Suprapubic skin (tissue), 4 donors: ENCODE measurements around the gene PTGES. TPM values are rescaled to one million over a fixed set of nuclear protein-coding genes. Genes with fewer than 3 reads are reported as not detected.

ENCODE experiments used
- DNase-seq, 2 donors: peaks; one replicate each; pipeline ENCODE4 v3.0.0-alpha.2; 2019; ENCODE audit warnings: low spot score in 2 of 2
- H3K27ac ChIP-seq: fragments of 200-600 bp; sonication (generic); one replicate; pipeline ENCODE4 v1.5.1; 2019
- H3K27me3 ChIP-seq: fragments of 200-600 bp; sonication (generic); one replicate; pipeline ENCODE4 v1.5.1; 2019
- H3K36me3 ChIP-seq: fragments of 200-600 bp; sonication (generic); one replicate; pipeline ENCODE4 v1.5.1; 2019
- H3K4me1 ChIP-seq: fragments of 200-600 bp; sonication (generic); one replicate; pipeline ENCODE4 v1.5.1; 2019
- H3K4me3 ChIP-seq: fragments of 200-600 bp; sonication (generic); one replicate; pipeline ENCODE4 v1.5.1; 2019; ENCODE audit warnings: mild to moderate bottlenecking
- H3K9me3 ChIP-seq: fragments of 200-600 bp; sonication (generic); one replicate; pipeline ENCODE4 v1.5.1; 2019
- EP300 ChIP-seq: sonication (generic); formaldehyde crosslinking; IDR thresholded peaks from one replicate; pipeline ENCODE4 v1.6.1; 2017; ENCODE audit warnings: antibody characterized with exemption
- POLR2A ChIP-seq, 2 donors: fragments of 450-650 bp; IDR thresholded peaks; one replicate each; pipeline ENCODE4 v1.6.1; 2017; ENCODE audit warnings: antibody characterized with exemption in 2 of 2, mild to moderate bottlenecking in 2 of 2, moderate library complexity in 2 of 2
- POLR2AphosphoS5 ChIP-seq, 3 donors: sonication (generic); formaldehyde crosslinking; IDR thresholded peaks; one replicate each; pipeline ENCODE4 v1.6.1; 2017; ENCODE audit warnings: antibody characterized with exemption in 3 of 3
- WGBS: methylation state at CpG from one replicate; pipeline ENCODE4 v1.1.5; 2018; 5-methylcytosine and 5-hydroxymethylcytosine counted together
- total RNA-seq, 4 donors: library from RNA; depleted of rRNA; stranded (reverse); fragments of >200 nt; gene quantifications; one replicate each; pipeline ENCODE4 v1.1.0, GENCODE V29; 2016
- TF ChIP-seq, protein P1 (sequence below), 2 donors: fragments of 200-600 bp in 1 of 2; fragments of 450-650 bp in 1 of 2; sonication (generic) in 1 of 2; IDR thresholded peaks; one replicate each; pipeline ENCODE4 v1.5.1; 2016 to 2019; ENCODE audit warnings: antibody characterized with exemption in 2 of 2, mild to moderate bottlenecking in 1 of 2, moderate library complexity in 1 of 2

The PTGES gene
- total RNA-seq, 4 donors from 2014 or later: 21.8 to 38.8 (median 24.0) TPM

DNA sequence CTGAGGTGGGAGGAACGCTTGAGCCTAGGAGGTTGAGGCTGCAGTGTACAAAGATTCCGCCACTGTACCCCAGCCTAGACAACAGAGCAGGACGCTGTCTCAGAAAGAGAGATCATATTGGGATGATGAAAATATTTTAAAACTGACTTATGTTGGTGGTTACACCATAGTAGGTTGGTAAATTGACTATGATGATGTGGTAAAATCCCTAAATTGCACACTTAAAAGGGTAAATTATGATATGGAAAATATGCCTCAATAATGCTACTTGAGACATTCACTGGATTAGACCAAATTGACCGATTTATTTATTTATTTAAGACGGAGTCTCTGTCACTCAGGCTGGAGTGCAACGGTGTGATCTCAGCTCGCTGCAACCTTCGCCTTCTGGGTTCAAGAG lies 28.3 kb upstream of the PTGES start:
- no peaks in the 10 kb centered on the region for H3K9me3 ChIP-seq
- WGBS: 86% methylated on average over 8 of the region's 8 CpGs

GRCh38 chr9:129779560-129780190 lies 26.8 kb upstream of the PTGES start:
- peaks cover 25% of the 10 kb centered on the region for H3K4me1 ChIP-seq
- no peak overlapping the region for H3K4me3 ChIP-seq
- no peaks in the 10 kb centered on the region for H3K36me3 ChIP-seq
- no peak overlapping the region for H3K27ac ChIP-seq
- WGBS: 93% methylated on average over 7 of the region's 7 CpGs
- H3K9me3 ChIP-seq: no peaks in the 10 kb centered on the region
- no peak for TF ChIP-seq POLR2AphosphoS5 (IDR thresholded peaks at IDR 0.05)
- no peak for TF ChIP-seq EP300
- no peak for TF ChIP-seq POLR2A (IDR thresholded peaks at IDR 0.05)
- TF ChIP-seq, protein P1, sequence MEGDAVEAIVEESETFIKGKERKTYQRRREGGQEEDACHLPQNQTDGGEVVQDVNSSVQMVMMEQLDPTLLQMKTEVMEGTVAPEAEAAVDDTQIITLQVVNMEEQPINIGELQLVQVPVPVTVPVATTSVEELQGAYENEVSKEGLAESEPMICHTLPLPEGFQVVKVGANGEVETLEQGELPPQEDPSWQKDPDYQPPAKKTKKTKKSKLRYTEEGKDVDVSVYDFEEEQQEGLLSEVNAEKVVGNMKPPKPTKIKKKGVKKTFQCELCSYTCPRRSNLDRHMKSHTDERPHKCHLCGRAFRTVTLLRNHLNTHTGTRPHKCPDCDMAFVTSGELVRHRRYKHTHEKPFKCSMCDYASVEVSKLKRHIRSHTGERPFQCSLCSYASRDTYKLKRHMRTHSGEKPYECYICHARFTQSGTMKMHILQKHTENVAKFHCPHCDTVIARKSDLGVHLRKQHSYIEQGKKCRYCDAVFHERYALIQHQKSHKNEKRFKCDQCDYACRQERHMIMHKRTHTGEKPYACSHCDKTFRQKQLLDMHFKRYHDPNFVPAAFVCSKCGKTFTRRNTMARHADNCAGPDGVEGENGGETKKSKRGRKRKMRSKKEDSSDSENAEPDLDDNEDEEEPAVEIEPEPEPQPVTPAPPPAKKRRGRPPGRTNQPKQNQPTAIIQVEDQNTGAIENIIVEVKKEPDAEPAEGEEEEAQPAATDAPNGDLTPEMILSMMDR (IDR thresholded peaks at IDR 0.05): no peak
- no peak for DNase-seq
- H3K27me3 ChIP-seq: no peaks in the 10 kb centered on the region

More for the DNA sequence above, 28.3 kb upstream of the PTGES start:
- no peak for DNase-seq
- no peak overlapping the region for H3K27ac ChIP-seq
- H3K27me3 ChIP-seq: no peaks in the 10 kb centered on the region
- TF ChIP-seq POLR2AphosphoS5 (IDR thresholded peaks at IDR 0.05): no peak
- no peak for TF ChIP-seq EP300
- TF ChIP-seq, protein P1 (IDR thresholded peaks at IDR 0.05): no peak
- no peak for TF ChIP-seq POLR2A (IDR thresholded peaks at IDR 0.05)
- peaks cover 19% of the 10 kb centered on the region for H3K4me1 ChIP-seq
- no peak overlapping the region for H3K4me3 ChIP-seq
- H3K36me3 ChIP-seq: no peaks in the 10 kb centered on the region

- H3K27ac ChIP-seq: no peak overlapping the region
- H3K4me3 ChIP-seq: no peak overlapping the region
- TF ChIP-seq EP300 (no peak), POLR2AphosphoS5 (IDR thresholded peaks at IDR 0.05) (no peak)
- H3K4me1 ChIP-seq: peaks cover 26% of the 10 kb centered on the region
- WGBS: 88% methylated on average over 3 of the region's 3 CpGs
- H3K36me3 ChIP-seq: no peaks in the 10 kb centered on the region
- no peak for DNase-seq
- no peaks in the 10 kb centered on the region for H3K9me3 ChIP-seq
- H3K27me3 ChIP-seq: no peaks in the 10 kb centered on the region
Observed at GRCh38 chr9:129778469-129778868, 25.6 kb upstream of the PTGES start.

DNA sequence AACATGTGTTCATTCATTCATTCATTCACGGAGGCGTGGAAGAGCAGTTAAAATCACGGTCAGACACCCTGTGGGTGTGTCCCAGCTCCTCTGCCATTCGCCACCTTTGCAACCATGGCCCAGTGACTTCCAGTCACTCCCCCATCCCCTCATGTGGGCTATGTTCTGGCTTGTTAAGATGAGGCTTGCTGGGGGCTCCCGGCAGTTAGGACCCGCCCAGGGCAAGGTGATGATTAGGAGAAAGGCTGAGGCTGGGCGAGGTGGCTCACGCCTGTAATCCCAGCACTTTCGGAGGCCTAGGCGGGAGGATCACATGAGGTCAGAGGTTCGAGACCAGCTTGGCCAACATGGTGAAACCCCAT lies 24.9 kb upstream of the PTGES start:
- WGBS: 57% methylated on average over 11 of the region's 11 CpGs
- Histone ChIP-seq H3K4me3 (no peak overlapping the region), H3K27me3 (no peaks in the 10 kb centered on the region), H3K27ac (peak overlapping the region; percentile 79), H3K36me3 (no peaks in the 10 kb centered on the region), H3K9me3 (no peaks in the 10 kb centered on the region), H3K4me1 (peaks cover 26% of the 10 kb centered on the region)
- no peak for TF ChIP-seq POLR2A (IDR thresholded peaks at IDR 0.05)
- TF ChIP-seq, protein P1 (IDR thresholded peaks at IDR 0.05): no peak
- TF ChIP-seq POLR2AphosphoS5 (IDR thresholded peaks at IDR 0.05): no peak
- TF ChIP-seq EP300: no peak
- no peak for DNase-seq

GRCh38 chr9:129776938-129777768 lies 24.3 kb upstream of the PTGES start:
- H3K9me3 ChIP-seq: no peaks in the 10 kb centered on the region
- peak overlapping the region; percentile 79 for H3K27ac ChIP-seq
- DNase-seq: peak; percentile 98 to 99
- WGBS: 17% methylated on average over 16 of the region's 16 CpGs
- no peaks in the 10 kb centered on the region for H3K36me3 ChIP-seq
- no peaks in the 10 kb centered on the region for H3K27me3 ChIP-seq
- peak overlapping the region; percentile 25 for H3K4me3 ChIP-seq
- TF ChIP-seq EP300: no peak
- TF ChIP-seq, protein P1 (IDR thresholded peaks at IDR 0.05): no peak
- TF ChIP-seq POLR2A (IDR thresholded peaks at IDR 0.05): no peak
- peak in 1 of 3 donors; percentile 67 for TF ChIP-seq POLR2AphosphoS5 (IDR thresholded peaks at IDR 0.05)
- peaks cover 26% of the 10 kb centered on the region for H3K4me1 ChIP-seq
